Suppressor macrophage (primary cell): Measurements from ENCODE around the gene RDH13.
"Not testable (repeated sequence)": the region's sequence is repeated elsewhere in the genome, so short reads cannot be mapped to it uniquely, and the experiment has no call there.

Source experiments
- DNase-seq, 4 experiments: peaks; one replicate each; pipeline ENCODE4 v3.0.0-alpha.2; 2020 to 2022

RDH13 gene

GRCh38 chr19:55012306-55012705 is 50.6 kb downstream of the RDH13 start:
- DNase-seq: no peak

- not testable (repeated sequence) for DNase-seq
Measured at GRCh38 chr19:55010561-55010960, 52.4 kb downstream of the RDH13 start.

GRCh38 chr19:55008781-55009180 is 54.2 kb downstream of the RDH13 start:
- not testable (repeated sequence) for DNase-seq

- DNase-seq: not testable (repeated sequence)
Measured at GRCh38 chr19:55008189-55008588, 54.8 kb downstream of the RDH13 start.

- DNase-seq: not testable (repeated sequence)
Measured at GRCh38 chr19:55007537-55007936, 55.4 kb downstream of the RDH13 start.

- not testable (repeated sequence) for DNase-seq
Measured at GRCh38 chr19:55006795-55007194, 56.2 kb downstream of the RDH13 start.

- DNase-seq: peak; percentile 69 to 92 (median 82)
Measured at GRCh38 chr19:55005684-55006488, 57.1 kb downstream of the RDH13 start.

GRCh38 chr19:55000761-55001160 is 62.2 kb downstream of the RDH13 start:
- DNase-seq: no peak

- not testable (repeated sequence) for DNase-seq
Measured at GRCh38 chr19:54998751-54999239, 64.2 kb downstream of the RDH13 start.

GRCh38 chr19:54995561-54995960 is 67.4 kb downstream of the RDH13 start:
- no peak for DNase-seq
